Uterus (tissue), 2 donors: Measurements from ENCODE around the gene GDF10.

Source experiments
- CTCF ChIP-seq, 4 experiments: fragments of 200-600 bp in 2 of 4; fragments of 450-650 bp in 2 of 4; sonication (generic) in 2 of 4; IDR thresholded peaks; one replicate each; pipeline ENCODE4 v1.5.1; 2016 to 2019; ENCODE audit warnings: antibody characterized with exemption in 4 of 4, mild to moderate bottlenecking in 2 of 4, moderate library complexity in 1 of 4
- POLR2A ChIP-seq, 2 donors: fragments of 450-650 bp; IDR thresholded peaks; one replicate each; pipeline ENCODE4 v1.6.1; 2016; ENCODE audit warnings: antibody characterized with exemption in 2 of 2, mild to moderate bottlenecking in 1 of 2, moderate library complexity in 1 of 2

- TF ChIP-seq POLR2A (IDR thresholded peaks at IDR 0.05) (no peak), CTCF (IDR thresholded peaks at IDR 0.05) (no peak)
Observed at GRCh38 chr10:47277352-47278151, 22.4 kb upstream of the GDF10 start.
